GM19463 (cell line): Measurements from ENCODE around the gene DTX4.
A peak's percentile ranks its signal among the peaks of the same experiment; 100 is the strongest.

Experiments used
- ATAC-seq: cut with Tn5 transposase; IDR thresholded peaks from one replicate; pipeline ENCODE4 v1.9.1; 2021; ENCODE audit warnings: mild to moderate bottlenecking, moderate library complexity; ENCODE audit not compliant: unreplicated experiment

The DTX4 gene

DNA sequence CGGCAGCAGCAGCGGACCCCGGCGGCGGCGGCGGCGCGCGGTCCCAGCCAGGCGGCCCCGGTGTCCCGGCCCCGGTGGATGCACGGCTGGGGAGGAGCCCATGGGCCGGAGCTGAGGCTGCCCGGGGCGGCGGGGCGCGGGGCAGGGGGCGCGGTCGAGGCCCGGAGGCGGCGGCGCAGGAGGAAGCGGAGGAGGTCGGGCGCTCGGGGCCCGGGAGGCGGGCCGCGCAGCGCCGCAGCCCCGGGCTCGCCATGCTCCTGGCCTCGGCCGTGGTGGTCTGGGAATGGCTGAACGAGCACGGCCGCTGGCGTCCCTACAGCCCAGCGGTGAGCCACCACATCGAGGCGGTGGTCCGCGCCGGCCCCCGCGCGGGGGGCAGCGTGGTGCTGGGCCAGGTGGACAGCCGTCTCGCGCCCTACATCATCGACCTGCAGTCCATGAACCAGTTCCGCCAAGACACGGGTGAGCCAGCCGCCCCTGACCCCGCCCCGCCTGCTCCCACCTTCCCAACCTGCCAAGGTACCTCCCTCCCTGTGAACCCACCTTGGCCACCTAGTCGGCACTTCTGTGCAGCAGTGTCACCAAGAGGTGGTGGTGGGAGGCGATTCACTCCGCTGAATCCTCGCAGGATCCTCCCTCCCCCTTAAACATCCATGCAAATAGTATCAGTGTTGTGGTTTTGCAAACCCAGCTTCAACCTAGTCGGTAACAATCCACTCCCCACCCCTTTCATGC is 580 bp downstream of the DTX4 start:
- ATAC-seq, result peak; percentile 24

DNA sequence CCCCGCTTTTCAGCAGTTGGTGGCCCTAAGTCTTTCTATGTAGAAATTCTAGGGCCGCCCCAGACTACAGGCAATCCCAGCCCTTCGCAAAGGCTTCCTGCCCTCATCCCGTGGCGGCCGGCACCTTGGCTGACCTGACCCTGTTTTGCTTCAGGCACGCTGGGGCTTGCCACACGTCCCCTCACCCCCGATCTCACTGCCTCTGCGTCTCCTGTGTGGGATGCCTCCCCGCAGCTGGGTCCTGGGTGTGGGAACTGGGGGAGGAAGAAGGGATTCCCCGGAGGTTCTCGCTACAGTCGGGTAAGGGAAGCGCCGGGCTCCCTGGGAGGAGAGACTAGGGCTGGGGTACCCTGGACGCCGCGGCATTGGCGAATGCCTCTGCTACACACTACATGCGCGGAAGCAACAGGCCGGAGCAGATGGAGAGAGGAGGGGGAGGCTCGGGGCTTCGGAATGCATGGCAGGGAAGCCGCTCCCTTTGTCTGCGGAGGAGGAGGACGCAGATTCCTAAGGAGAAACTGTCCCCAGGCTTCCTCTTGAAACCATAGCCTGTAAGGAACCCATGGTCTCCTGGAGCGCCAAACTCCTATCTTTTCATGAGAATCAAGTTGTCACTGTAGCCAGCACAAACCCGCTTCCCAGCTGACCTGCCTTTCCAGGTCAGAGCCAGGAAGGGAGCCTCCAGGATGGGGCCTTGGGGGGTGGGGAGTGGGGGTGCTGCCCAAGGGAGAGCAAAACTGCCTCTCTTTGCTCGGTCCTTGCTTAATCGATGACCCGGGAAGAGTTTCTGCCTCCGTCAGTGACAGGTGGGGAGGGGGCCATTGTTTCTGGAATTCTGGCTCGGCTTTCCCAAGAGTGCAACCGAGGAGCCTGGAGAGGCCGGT is 1.4 kb downstream of the DTX4 start:
- no peak for ATAC-seq

DNA sequence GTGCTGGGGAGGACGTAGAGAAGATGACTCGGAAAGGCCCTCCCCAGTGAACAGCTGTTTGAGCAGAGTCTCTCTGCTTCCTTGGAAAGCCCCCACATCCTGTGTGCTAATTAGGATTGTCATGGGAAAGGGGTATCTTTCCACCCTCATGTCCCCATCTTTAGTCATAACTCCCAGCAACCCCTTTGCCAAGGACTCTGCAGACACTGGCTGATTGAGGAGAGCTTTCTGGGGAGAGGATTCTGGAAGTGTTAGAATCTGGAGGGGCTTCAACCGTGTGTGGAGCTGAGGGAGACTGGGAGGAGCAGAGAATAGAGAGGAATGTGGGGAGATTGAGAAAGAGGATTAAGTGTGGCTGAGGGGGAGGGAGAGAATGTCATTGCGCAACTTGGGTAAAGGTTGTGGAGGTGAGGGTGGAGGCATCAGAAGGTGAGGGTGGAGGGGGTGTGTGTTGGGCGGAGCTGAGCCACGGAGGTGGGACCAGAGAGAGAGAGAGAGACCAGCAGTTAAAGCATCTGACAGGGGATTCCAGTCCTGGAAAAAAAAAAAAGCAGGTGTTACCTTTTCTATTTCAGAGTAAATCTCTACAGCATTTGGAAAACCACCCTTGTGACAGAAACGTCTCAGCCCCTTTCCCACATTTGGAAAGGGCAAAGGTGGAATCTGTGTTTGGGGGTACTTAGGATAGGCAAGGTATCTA is 2.2 kb downstream of the DTX4 start:
- no peak for ATAC-seq

DNA sequence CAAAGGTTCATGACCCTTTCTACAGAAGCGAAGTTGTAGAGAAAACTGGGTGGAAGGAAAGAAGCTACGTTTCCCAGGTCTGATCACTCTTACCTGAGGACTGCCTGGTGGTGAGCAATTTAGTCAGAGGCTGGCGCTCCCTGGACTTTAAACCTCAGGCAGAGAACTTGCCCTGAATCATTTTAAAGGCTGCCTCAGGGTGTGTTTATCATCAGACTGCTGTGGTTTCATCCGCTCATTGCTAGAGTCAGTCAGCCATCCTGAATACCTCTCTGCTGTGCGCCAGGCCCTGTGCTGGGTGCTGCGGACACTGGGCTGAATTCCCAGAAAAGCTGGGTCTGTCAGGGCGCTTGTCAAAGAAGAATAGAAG is 2.7 kb downstream of the DTX4 start:
- no peak for ATAC-seq

DNA sequence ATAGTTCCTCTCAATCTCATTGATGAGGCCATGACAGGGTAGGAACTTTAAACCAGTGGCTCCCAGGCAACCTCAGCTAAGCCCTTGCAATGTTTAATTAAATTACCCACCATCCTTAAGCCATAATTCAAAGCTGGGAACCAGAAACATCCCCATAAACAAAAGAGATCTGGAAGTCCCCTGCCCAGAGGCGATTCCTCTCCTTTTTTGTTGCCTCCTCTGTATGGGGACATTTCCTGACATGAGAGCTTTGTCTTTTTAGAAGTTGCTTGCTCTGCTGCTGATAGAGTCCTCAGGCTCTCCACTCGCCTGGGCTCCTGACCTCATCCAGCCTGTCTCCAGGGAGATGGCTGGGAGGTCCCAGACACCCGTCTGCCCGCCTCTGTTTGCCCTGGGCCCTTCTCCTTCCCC is 3.2 kb downstream of the DTX4 start:
- ATAC-seq, result no peak

DNA sequence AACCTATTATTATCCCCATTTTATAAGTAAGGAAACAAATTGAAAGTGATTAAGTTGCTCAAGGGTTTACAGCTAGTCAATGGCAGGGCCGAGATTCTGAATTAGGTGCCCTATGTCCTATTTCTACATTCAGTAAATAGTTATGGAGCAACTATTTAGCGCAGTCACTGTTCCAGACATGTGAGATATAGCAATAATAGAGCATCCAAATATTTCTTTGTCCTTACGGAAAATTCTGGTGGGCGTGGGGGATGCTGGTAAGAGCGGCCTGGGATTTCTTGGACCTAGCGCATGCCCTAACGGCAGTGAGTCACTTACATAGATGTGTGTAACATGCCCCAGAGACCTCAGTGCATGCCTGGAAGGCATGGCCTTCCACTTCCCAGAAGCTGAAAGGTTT is 4.4 kb downstream of the DTX4 start:
- no peak for ATAC-seq

DNA sequence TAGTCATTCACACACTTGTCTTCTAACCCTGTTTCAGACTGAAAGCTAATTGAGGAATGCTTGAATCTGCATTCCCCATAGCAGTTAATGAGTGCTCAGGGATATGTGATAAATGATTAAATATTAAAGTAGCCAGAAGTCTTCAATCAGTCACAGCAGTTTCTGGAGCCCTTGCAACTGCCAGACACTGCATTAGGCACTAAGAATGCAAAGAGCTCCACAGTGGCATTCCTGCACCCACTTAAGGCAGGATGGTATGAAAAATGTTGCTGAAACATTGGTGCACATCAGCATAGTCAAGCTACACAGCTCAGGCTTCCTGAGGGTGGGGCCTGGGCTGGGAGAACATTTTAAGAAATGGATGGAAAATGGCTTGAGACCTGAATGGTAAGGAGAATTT is 6.5 kb downstream of the DTX4 start:
- no peak for ATAC-seq

DNA sequence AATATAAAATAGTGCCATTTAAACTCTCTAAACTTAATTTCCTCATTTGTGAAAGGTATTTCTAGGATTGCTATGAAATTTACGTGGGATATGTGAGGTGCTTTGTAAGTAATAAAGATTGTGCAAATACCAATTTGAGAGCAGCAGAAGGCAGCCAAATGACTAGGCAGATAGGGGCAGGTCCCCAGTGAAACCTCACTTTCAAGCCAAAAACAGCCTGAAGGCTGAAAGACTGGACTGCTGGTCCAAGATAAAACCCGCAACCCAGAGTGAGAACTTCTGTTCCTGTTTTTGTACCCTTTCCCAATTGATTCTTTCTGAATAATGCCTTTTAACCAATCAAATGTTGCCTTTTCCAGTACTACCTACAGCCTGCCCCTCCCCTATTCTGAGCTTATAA is 7.2 kb downstream of the DTX4 start:
- no peak for ATAC-seq

DNA sequence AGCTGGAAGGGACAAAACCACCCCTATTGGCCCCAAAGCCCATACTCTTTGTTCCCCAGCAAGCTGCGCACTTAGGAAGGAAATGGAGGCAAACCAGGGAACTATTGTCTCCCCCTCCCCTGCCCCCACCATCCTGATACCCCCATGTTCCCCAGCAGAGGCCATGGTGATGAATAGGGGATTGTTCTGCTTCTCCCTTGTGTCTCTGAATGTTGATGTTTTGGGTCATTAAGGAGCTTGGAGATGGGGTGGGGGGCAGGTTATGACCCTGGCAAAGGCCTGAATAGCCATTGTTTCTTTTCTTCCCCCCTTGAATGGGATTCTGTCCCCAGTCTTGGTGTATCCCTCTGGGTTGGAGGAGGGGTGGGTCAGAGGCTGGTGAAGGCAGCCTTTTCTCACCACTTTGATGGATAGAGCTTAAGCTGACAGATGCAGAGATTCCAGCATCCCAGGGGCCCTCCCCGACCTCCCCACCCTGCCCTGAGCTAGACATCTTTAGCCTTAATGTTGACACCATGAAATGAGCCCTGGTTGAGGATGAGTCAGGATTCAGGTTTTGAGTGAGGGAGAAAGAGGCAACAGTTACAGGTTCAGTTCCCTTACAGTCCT is 8.3 kb downstream of the DTX4 start:
- ATAC-seq, result no peak

DNA sequence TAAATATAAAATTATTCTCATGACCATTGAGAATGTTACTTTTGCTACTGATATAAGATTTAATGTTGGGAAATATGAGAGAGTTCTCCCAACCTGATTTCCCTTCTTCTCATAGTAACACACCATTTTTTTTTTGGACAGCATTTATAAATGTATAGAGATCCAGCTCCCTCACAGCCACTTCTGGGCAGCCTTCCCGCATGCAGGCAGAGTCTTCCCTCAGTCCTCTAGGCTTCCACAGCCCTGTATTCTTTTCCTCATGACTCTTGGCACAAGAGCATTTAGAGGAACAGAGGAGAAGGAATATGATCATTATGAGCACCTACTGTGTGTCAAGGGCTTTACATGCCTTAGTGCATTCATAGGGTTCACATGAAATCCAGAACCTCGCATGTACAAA is 9.0 kb downstream of the DTX4 start:
- ATAC-seq, result no peak

DNA sequence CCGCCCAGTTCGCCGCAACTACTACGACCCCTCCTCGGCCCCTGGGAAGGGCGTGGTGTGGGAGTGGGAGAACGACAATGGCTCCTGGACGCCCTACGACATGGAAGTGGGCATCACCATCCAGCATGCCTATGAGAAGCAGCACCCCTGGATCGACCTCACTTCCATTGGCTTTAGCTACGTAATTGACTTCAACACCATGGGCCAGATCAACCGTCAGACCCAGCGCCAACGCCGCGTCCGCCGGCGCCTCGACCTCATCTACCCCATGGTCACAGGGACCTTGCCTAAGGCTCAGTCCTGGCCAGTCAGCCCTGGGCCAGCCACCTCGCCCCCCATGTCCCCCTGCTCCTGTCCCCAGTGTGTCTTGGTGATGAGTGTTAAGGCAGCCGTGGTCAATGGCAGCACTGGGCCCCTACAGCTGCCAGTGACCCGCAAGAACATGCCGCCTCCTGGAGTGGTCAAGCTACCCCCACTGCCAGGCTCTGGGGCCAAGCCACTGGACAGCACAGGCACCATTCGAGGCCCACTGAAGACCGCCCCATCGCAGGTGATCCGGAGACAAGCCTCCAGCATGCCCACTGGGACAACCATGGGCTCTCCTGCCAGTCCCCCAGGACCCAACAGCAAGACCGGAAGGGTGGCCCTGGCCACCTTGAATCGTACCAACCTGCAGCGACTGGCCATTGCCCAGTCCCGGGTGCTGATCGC is 10.0 kb downstream of the DTX4 start:
- ATAC-seq, result no peak

DNA sequence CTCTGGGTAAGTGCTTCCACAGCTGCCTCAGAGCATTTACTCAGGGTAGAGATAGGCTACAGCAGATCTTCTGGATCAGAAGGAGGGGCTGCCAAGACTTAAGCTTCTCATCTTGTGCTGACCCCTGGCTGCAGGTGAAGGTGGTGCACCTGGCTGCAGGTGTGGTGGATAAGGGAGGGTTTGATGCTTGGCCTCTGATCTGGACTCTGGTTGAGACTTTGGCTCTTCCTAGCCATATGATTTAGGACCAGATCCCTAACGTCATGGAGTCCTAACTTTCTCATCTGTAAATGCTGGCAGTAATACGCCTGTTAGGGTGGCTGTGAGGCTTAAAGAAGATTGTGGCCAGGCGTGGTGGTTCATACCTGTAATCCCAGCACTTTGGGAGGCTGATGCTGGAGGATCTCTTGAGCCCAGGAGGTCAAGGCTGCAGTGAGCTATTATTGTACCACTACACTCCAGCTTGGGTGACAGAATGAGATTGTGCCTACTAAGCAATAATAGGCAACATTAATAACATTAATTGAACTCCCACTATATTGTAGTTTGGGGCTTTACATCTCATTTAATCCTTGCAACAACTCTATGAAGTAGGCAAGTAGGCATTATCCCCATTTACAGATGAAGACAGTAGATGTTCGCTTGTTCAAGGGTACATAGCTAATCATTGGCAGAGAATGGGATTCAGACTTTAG is 10.7 kb downstream of the DTX4 start:
- no peak for ATAC-seq

DNA sequence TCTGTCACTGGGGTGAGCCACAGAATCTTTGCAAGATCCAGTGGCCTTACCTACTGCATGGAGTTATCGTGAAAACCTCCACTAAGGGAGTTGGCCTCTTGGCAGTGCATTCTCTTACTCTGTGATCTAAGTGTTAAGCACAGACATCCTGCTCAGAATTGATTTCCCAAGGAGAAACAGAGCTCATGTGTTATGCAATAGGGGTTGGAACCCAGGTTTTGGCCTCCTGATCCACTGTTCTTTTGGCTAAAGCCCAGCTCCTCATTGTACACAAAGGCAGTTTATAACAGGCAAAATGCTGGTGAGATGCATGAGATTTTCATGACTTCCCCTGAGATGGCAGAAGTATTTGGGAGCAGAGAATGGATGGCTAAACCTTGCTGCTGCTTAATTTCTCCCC is 11.8 kb downstream of the DTX4 start:
- ATAC-seq, result no peak

DNA sequence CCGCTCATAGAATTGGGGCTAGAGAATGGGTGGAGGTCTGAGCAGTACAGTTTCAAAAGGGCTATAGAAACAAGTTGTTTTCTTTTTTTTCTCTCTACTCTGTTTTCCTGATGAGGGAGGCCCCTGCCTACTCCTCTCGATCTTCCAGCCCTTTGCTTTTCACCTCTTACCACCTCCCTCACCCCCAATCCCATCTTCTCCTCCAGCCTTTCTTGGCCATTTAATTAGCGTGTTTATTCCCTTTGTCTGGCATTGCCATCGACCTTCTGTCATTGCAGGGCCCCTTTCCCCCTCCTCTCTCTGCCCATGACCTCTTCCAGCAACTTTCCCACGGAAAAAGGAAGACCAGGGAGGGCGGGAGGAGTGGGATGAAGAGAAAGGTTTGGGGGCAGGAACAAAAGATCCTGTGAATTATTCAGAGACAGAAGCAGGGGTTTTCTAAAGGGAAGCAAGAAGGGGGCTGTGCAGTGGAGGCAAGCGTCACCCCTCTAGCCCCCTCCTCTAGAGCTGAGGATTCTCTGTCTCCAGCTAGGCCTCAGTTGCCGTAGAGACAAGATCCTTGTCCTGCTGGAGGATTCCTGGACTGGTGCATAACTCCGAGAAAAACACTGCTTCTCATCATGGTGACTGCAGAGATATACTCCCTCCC is 12.9 kb downstream of the DTX4 start:
- no peak for ATAC-seq

DNA sequence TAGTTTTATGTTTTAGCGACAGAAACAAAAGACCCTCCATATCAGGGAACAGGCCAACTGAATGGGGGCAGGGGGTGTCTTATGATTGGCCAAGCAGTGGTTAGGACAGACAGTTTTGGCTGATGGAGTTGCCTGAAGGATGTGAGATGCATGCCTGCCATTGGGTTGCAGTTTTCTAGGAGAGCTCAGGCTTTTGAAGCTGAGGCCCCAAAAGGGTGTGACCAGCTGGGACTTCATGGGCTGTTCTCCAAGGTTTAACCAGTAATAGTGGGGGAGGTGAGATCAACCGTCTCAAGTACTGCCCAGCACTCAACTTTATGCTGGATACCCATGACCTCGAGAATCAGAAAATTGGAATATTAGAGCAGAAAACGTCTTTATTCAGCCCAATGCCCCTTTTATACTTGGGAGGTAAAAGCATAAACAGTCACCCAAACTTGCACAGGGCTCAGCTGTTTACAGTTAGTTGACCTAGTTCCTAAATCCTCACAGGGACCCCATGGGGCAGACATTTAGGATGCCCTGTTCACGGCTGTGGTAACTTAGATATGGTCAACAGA is 13.5 kb downstream of the DTX4 start:
- ATAC-seq, result no peak

DNA sequence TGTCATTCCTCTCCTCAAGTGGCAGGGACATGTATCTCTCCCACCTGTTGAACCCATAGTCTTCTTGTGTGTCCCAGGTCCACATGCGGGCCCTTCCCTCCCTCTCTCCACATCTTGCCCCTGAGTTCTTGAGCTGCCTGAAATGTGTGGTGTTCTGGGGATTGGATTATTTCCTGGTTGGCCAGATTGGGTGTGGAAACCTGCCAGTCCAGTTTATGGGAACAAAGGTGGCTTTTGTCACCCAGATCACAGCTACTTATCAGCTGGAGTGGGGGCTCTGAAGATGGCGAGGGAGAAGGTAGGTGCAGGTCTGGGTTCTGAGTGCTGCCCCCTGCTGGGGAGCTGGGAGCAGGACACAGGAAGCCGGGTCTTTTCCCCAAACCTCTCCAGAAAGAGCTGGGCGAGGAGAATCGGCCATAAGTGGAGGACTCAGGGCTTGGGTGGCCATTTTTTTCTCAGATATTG is 14.2 kb downstream of the DTX4 start:
- peak; percentile 75 for ATAC-seq

DNA sequence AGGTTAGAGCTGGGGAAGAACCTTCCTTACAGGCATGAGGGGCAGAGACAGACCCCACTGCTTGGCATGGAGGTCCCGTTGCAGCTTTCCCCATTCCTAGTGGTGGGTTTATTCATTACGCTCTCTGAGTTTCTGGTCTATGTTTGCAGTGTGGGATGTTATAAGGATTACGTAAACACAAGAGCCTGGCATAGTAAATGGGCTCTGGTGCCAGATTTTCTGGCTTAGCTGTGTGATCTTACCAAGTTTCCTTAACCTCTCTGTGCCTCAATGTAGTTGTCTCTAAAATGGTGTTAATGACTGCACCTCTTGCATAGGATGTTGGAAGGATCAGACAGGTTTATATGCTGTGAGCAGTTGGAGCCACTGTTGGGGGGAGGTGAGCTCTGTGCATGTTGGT is 15.1 kb downstream of the DTX4 start:
- no peak for ATAC-seq

DNA sequence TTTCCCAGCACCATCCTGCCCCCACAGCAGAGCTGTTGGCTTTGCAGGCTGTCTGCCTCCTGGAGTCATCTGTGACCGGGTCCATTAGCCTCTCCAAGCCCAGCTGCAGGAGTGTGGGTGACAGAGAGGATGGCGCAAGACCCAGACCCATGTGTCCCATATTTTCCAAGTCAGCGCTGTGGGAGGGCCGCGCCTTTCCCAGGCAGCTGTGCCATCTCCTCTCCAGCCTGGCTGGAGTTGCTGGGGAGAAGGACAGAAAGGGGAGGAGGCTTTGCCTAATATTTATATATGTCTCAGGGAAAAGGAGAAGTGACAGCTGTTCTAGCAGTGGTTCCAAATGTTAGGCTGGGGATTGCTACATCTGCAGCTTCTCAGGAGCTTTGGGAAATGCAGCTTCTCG is 15.7 kb downstream of the DTX4 start:
- ATAC-seq, result no peak

DNA sequence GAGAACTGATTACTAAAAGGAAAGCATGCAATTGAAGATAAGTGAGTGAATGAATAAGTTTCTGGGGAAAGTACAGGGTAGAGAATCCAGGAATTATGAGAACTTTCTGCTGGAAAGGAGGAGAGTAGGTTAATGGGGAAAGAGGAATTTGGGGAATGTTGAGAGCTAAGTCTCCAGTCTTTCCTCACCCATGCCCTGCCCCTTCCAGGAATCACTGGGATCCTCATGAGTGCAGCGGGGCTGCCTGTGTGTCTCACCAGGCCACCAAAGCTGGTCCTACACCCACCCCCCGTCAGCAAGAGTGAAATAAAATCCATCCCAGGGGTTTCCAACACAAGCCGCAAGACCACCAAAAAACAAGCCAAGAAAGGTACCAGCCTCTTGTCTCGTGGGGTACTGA is 17.0 kb downstream of the DTX4 start:
- no peak for ATAC-seq
